HepG2 (cell line): ENCODE data around the gene ARL16. TPM values are rescaled to one million over a fixed set of nuclear protein-coding genes. Genes with fewer than 3 reads are reported as not detected.

ENCODE experiments used
- ATAC-seq: fragments of 200-7000 bp; cut with Tn5 transposase; 3 replicates; pipeline ENCODE4 v1.9.1; 2020; ENCODE audit warnings: mild to moderate bottlenecking, moderate library complexity
- BruUV-seq: library from RNA; stranded (reverse); fragments of 400-500 nt; replicated peaks from 2 replicates; lab custom pipeline; 2021; lab: Mats Ljungman, UMichigan
- CTCF ChIA-PET: fragments of 300-600 bp; formaldehyde crosslinking; extraction: SDS; loops from one replicate; lab custom pipeline; 2021; ENCODE audit warnings: low total read pairs, inconsistent platforms, low intra/inter-chr PET ratio; lab: Yijun Ruan, JAX
- POLR2A ChIA-PET: fragments of 350-600 bp; sonication (Branson Sonifier 250); formaldehyde crosslinking; loops from one replicate; lab custom pipeline; 2020; ENCODE audit warnings: antibody characterized with exemption, inconsistent platforms; lab: Yijun Ruan, JAX
- DNase-seq: peaks from one replicate; pipeline ENCODE4 v3.0.0-alpha.2; 2015; ENCODE audit warnings: low spot score
- FAIRE-seq: peaks from 3 replicates; lab custom pipeline; 2011; peaks lifted over from hg19 to GRCh38; lab: Jason Lieb, UNC
- H2AFZ ChIP-seq: one replicate; pipeline ENCODE4 v1.6.1; 2011; ENCODE audit warnings: low read length, inconsistent platforms
- H3K27ac ChIP-seq: fragments of 300-600 bp; 3 replicates; pipeline ENCODE4 v1.8.0; 2011; ENCODE audit warnings: mixed run types, mild to moderate bottlenecking, mixed read lengths, low read length, inconsistent platforms; ENCODE audit not compliant: insufficient read depth; ENCODE audit errors: extremely low read length
- H3K27me3 ChIP-seq, 2 experiments: fragments of 200-600 bp in 1 of 2; 2 replicates in 1 of 2; 3 replicates in 1 of 2; pipeline versions ENCODE4 v1.6.0 to v1.8.0; 2011; ENCODE audit warnings: low read length in 2 of 2, mild to moderate bottlenecking in 2 of 2, moderate library complexity in 2 of 2, inconsistent platforms in 1 of 2; ENCODE audit not compliant: insufficient read depth in 2 of 2, control insufficient read depth in 1 of 2
- H3K36me3 ChIP-seq, 2 experiments: fragments of 200-600 bp in 1 of 2; replicated peaks in 1 of 2; 2 replicates in 1 of 2; 3 replicates in 1 of 2; pipeline versions ENCODE4 v1.5.1 to v1.8.0; 2011; ENCODE audit warnings: low read length in 2 of 2, inconsistent platforms in 1 of 2; ENCODE audit not compliant: insufficient read depth in 2 of 2, control insufficient read depth in 1 of 2
- H3K4me1 ChIP-seq: 2 replicates; pipeline ENCODE4 v1.5.1; 2012; ENCODE audit warnings: low read length, inconsistent platforms; ENCODE audit not compliant: insufficient read depth
- H3K4me2 ChIP-seq: 2 replicates; pipeline ENCODE4 v1.6.0; 2011; ENCODE audit warnings: low read depth, low read length, inconsistent platforms
- H3K4me3 ChIP-seq, 3 experiments: fragments of 200-600 bp in 1 of 3; sonication (generic), shearing (Covaris generic) in 1 of 3; replicated peaks in 1 of 3; 2 replicates each; pipeline ENCODE4 v1.5.1; 2011 to 2016; ENCODE audit warnings: low read length in 3 of 3, inconsistent platforms in 2 of 3, low read depth in 2 of 3, mild to moderate bottlenecking in 2 of 3, control low read depth in 1 of 3, mixed read lengths in 1 of 3; ENCODE audit not compliant: insufficient read depth in 1 of 3
- H3K79me2 ChIP-seq: one replicate; pipeline ENCODE4 v1.6.1; 2011; ENCODE audit warnings: low read length, inconsistent platforms; ENCODE audit not compliant: insufficient read depth
- H3K9ac ChIP-seq: 2 replicates; pipeline ENCODE4 v1.6.0; 2011; ENCODE audit warnings: mild to moderate bottlenecking, low read depth, low read length, inconsistent platforms; ENCODE audit not compliant: insufficient read depth
- H3K9me3 ChIP-seq: 2 replicates; pipeline ENCODE4 v1.5.1; 2012; ENCODE audit warnings: mild to moderate bottlenecking, low read length
- H4K20me1 ChIP-seq: 2 replicates; pipeline ENCODE4 v1.6.0; 2011; ENCODE audit warnings: inconsistent platforms, mild to moderate bottlenecking, low read length, moderate library complexity; ENCODE audit not compliant: insufficient read depth
- ATF1 ChIP-seq: IDR thresholded peaks from 2 replicates; pipeline ENCODE4 v1.6.1; 2016; ENCODE audit warnings: mild to moderate bottlenecking, control low read depth
- ETV5 ChIP-seq: IDR thresholded peaks from 2 replicates; pipeline ENCODE4 v1.6.1; 2018; ENCODE audit warnings: missing biosample characterization, missing genetic modification reagents, inconsistent platforms, borderline replicate concordance
- HNF4A ChIP-seq: sonication (generic); formaldehyde crosslinking; IDR thresholded peaks from 2 replicates; pipeline ENCODE4 v1.4.0; 2020; ENCODE audit warnings: missing genetic modification reagents
- HOXA3 ChIP-seq: sonication (generic); formaldehyde crosslinking; IDR thresholded peaks from 2 replicates; pipeline ENCODE4 v1.5.0; 2020; ENCODE audit warnings: missing genetic modification reagents
- MEIS2 ChIP-seq: sonication (generic); formaldehyde crosslinking; IDR thresholded peaks from 2 replicates; pipeline ENCODE4 v1.9.0; 2021; ENCODE audit warnings: mild to moderate bottlenecking, missing genetic modification reagents
- MYPOP ChIP-seq: sonication (generic); formaldehyde crosslinking; IDR thresholded peaks from 2 replicates; pipeline ENCODE4 v1.8.1; 2023; ENCODE audit warnings: mild to moderate bottlenecking, moderate library complexity, missing genetic modification reagents
- PBX2 ChIP-seq: IDR thresholded peaks from 2 replicates; pipeline ENCODE4 v1.6.1; 2016; ENCODE audit warnings: control low read depth
- POLR2A ChIP-seq, 2 experiments: IDR thresholded peaks; 2 replicates each; pipeline ENCODE4 v1.6.1; 2011; ENCODE audit warnings: low read depth in 2 of 2, low read length in 2 of 2, mild to moderate bottlenecking in 1 of 2, moderate library complexity in 1 of 2; ENCODE audit not compliant: insufficient read depth in 1 of 2
- SRSF4 ChIP-seq: fragments of 200-400 bp; formaldehyde crosslinking; IDR thresholded peaks from one replicate; pipeline ENCODE4 v1.6.1; 2018; ENCODE audit warnings: mild to moderate bottlenecking, low read depth, low read length, moderate library complexity; ENCODE audit not compliant: poor library complexity, severe bottlenecking
- ZBTB26 ChIP-seq: IDR thresholded peaks from 2 replicates; pipeline ENCODE4 v1.6.1; 2016; ENCODE audit warnings: missing compliant biosample characterization, missing genetic modification reagents, borderline replicate concordance
- ZNF563 ChIP-seq: sonication (generic); formaldehyde crosslinking; IDR thresholded peaks from 2 replicates; pipeline ENCODE4 v1.8.0; 2022; ENCODE audit warnings: mild to moderate bottlenecking, moderate library complexity, missing genetic modification reagents
- ZNF605 ChIP-seq: sonication (generic); formaldehyde crosslinking; IDR thresholded peaks from 2 replicates; pipeline ENCODE4 v1.8.0; 2022; ENCODE audit warnings: mild to moderate bottlenecking, missing genetic modification reagents
- WGBS: methylation state at CpG from one replicate; pipeline ENCODE4 v1.1.6; 2017; ENCODE audit warnings: low lambda C conversion rate; 5-methylcytosine and 5-hydroxymethylcytosine counted together
- in situ Hi-C: cut with HindIII; loops from 2 replicates; pipeline ENCODE4 v1.10.0; 2017; ENCODE audit warnings: low pct_unique_long_range_greater_than_20kb; ENCODE audit not compliant: extremely low pct_ligation_motif_present
- intact Hi-C: fragments of 100-400 bp; cut with micrococcal nuclease; formaldehyde crosslinking; loops from one replicate; pipeline ENCODE4 v1.10.0; 2022; ENCODE audit not compliant: unreplicated experiment
- polyA plus RNA-seq, 8 experiments: library from polyadenylated mRNA; depleted of rRNA in 3 of 8; stranded (reverse) in 7 of 8; unstranded in 1 of 8; fragments of >200 nt; fragmentation: Illumina TruSeq in 4 of 8; extraction: Trizol in 4 of 8; gene quantifications; 2 replicates each; pipeline versions ENCODE4 v1.2.1 to v1.2.3, GENCODE V29; 2011 to 2016; ENCODE audit warnings: low read depth in 4 of 8, missing spikeins in 1 of 8, mixed read lengths in 1 of 8; ENCODE audit not compliant: insufficient read depth in 1 of 8
- total RNA-seq, 5 experiments: library from RNA; depleted of rRNA; stranded (reverse); fragments of >200 nt; fragmentation: Illumina TruSeq; extraction: Trizol; gene quantifications; 2 replicates each; pipeline ENCODE4 v1.2.3, GENCODE V29; 2016; ENCODE audit warnings: low read depth in 1 of 5
- TF ChIP-seq, protein P1 (sequence below): sonication (generic); formaldehyde crosslinking; IDR thresholded peaks from 2 replicates; pipeline ENCODE4 v1.4.0; 2020; ENCODE audit warnings: missing genetic modification reagents, mild to moderate bottlenecking, borderline replicate concordance

ARL16 gene
- total and polyA plus RNA-seq, 2 of the 13 experiments (the other 11 are each of a cell fraction or from before 2014, with no cell fraction given), result 20.8 to 30.8 TPM

DNA sequence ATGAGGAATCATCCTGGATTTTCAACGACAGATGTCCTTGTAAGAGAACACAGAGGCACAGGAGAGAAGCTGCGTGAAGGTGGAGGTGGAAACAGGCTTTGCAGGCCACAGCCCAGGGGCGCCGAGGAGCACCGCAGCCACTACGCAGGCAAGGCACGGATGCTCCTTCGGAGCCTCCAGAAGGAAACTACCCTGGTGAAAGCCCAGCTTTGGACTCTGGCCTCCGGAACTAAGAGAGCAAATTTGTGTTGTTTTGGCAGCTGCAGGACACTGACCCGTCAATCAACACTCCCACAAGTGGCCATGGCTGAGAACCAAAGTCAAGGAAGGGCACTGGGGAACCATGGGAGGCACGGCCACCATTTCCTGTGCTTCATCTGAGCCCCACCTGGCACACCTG is 3.4 kb downstream of the ARL16 start:
- POLR2A ChIA-PET, result interaction anchor here (1.0 to 3.0 kb wide), 4 partner anchors 13 to 28 kb away, joined by 3 to 13 read pairs (median 4); partner anchors contain the start of genes CCDC137, MRPL12 and OXLD1
- TF ChIP-seq MEIS2 (CRISPR knock-in tag) (peak; percentile 76), ZNF605 (CRISPR knock-in tag) (0 out of 2 replicates have a peak, but pooled peaks have one; percentile 33), PBX2 (CRISPR knock-in tag) (peak; percentile 80), HOXA3 (CRISPR knock-in tag) (peak; percentile 36; the same call in 1 of the 2 replicates), MYPOP (no peak), HNF4A (CRISPR knock-in tag) (peak; percentile 76), POLR2A (IDR thresholded peaks at IDR 0.05; ENCODE audit: insufficient read depth in 1 of 2, low read depth in 2 of 2, low read length in 2 of 2) (0 out of 4 replicates have a peak, but pooled peaks of 1 of the 2 experiments have one; percentile 22), ATF1 (CRISPR knock-in tag) (no peak), ETV5 (CRISPR knock-in tag) (peak; percentile 77; the same call in 1 of the 2 replicates), SRSF4 (no peak), ZNF563 (0 out of 2 replicates have a peak, but pooled peaks have one; percentile 24), ZBTB26 (CRISPR knock-in tag) (0 out of 2 replicates have a peak, but pooled peaks have one; percentile 24)
- TF ChIP-seq, protein P1, sequence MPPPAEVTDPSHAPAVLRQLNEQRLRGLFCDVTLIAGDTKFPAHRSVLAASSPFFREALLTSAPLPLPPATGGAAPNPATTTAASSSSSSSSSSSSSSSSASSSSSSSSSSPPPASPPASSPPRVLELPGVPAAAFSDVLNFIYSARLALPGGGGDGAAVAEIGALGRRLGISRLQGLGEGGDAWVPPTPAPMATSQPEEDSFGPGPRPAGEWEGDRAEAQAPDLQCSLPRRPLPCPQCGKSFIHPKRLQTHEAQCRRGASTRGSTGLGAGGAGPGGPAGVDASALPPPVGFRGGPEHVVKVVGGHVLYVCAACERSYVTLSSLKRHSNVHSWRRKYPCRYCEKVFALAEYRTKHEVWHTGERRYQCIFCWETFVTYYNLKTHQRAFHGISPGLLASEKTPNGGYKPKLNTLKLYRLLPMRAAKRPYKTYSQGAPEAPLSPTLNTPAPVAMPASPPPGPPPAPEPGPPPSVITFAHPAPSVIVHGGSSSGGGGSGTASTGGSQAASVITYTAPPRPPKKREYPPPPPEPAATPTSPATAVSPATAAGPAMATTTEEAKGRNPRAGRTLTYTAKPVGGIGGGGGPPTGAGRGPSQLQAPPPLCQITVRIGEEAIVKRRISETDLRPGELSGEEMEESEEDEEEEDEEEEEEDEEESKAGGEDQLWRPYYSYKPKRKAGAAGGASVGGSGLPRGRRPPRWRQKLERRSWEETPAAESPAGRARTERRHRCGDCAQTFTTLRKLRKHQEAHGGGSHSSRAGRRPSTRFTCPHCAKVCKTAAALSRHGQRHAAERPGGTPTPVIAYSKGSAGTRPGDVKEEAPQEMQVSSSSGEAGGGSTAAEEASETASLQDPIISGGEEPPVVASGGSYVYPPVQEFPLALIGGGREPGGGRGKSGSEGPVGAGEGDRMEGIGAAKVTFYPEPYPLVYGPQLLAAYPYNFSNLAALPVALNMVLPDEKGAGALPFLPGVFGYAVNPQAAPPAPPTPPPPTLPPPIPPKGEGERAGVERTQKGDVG, result peak; percentile 70; the same call in 1 of the 2 replicates

More for the DNA sequence above, 3.4 kb downstream of the ARL16 start:
- no peaks in the 10 kb centered on the region; a peak in 1 of 5 replicates for H3K27me3 ChIP-seq
- no peaks in the 10 kb centered on the region for H3K9me3 ChIP-seq
- peak overlapping the region; percentile 46 for H3K4me2 ChIP-seq
- peaks cover 26% of the 10 kb centered on the region for H3K79me2 ChIP-seq
- no peaks in the 10 kb centered on the region for H4K20me1 ChIP-seq
- intact Hi-C loops, result no loop called here
- H3K36me3 ChIP-seq, result peaks cover 2% of the 10 kb centered on the region in 2 experiments; a peak in 2 of 5 replicates
- H3K4me3 ChIP-seq, result peak overlapping the region in 1 of 3 experiments; percentile 6; a peak in 1 of 6 replicates
- WGBS, result 54% methylated on average over 11 of the region's 11 CpGs
- FAIRE-seq (no peak), DNase-seq (peak; percentile 38), ATAC-seq (no peak; the same call in 2 of the 3 replicates)
- H3K4me1 ChIP-seq, result peaks cover 39% of the 10 kb centered on the region
- peak overlapping the region; percentile 59 for H3K27ac ChIP-seq
- peak overlapping the region; percentile 31 for H3K9ac ChIP-seq
- no peak overlapping the region for H2AFZ ChIP-seq
- BruUV-seq, result no TSS peak
- CTCF ChIA-PET, result no interaction called here
- in situ Hi-C loops, result no loop called here
